Heart right ventricle (tissue), 16 donors: ENCODE results near the gene SH3PXD2B. TPM values are rescaled to one million over a fixed set of nuclear protein-coding genes. Genes with fewer than 3 reads are reported as not detected.

Experiments
- ATAC-seq, 8 donors: fragments of 200-7000 bp; cut with Tn5 transposase; one replicate each; pipeline ENCODE4 v1.9.1; 2020; ENCODE audit warnings: mild to moderate bottlenecking in 8 of 8, moderate library complexity in 8 of 8, moderate number of reproducible peaks in 1 of 8
- DNase-seq, 2 donors: peaks; one replicate each; pipeline ENCODE4 v3.0.0-alpha.2; 2020
- H3K27ac ChIP-seq, 10 donors: fragments of 200-600 bp; sonication (generic) in 2 of 10; one replicate each; pipeline versions ENCODE4 v1.5.0 to v1.8.0; 2020 to 2022; ENCODE audit warnings: mild to moderate bottlenecking in 3 of 10
- H3K27me3 ChIP-seq, 7 donors: fragments of 200-600 bp; one replicate each; pipeline ENCODE4 v1.8.0; 2021 to 2022; ENCODE audit warnings: mild to moderate bottlenecking in 2 of 7
- H3K36me3 ChIP-seq, 9 donors: fragments of 200-600 bp; sonication (generic) in 1 of 9; one replicate each; pipeline versions ENCODE4 v1.5.0 to v1.8.0; 2020 to 2022; ENCODE audit warnings: mild to moderate bottlenecking in 2 of 9
- H3K4me1 ChIP-seq, 9 donors: fragments of 200-600 bp; sonication (generic) in 1 of 9; one replicate each; pipeline versions ENCODE4 v1.5.0 to v1.8.0; 2020 to 2022; ENCODE audit warnings: mild to moderate bottlenecking in 4 of 9
- H3K4me3 ChIP-seq, 10 donors: fragments of 200-600 bp; sonication (generic) in 2 of 10; one replicate each; pipeline versions ENCODE4 v1.5.0 to v1.8.0; 2020 to 2022; ENCODE audit warnings: mild to moderate bottlenecking in 7 of 10, moderate library complexity in 2 of 10
- H3K9me3 ChIP-seq, 11 donors: fragments of 200-600 bp in 10 of 11; sonication (generic) in 2 of 11; one replicate each; pipeline versions ENCODE4 v1.5.0 to v1.8.0; 2013 to 2022; ENCODE audit warnings: mild to moderate bottlenecking in 2 of 11, control low read depth in 1 of 11, moderate library complexity in 1 of 11
- WGBS, 2 donors: extraction: QIAGEN DNeasy Blood & Tissue Kit; methylation state at CpG; one replicate each; pipeline ENCODE4 v1.1.7; 2013; ENCODE audit warnings: inconsistent platforms in 1 of 2; 5-methylcytosine and 5-hydroxymethylcytosine counted together
- intact Hi-C, 10 donors: fragments of 100-400 bp; cut with DNase I; formaldehyde crosslinking; loops; one replicate each; pipeline versions ENCODE4 v1.11.1 to v1.14.2; 2022
- polyA plus RNA-seq, 2 donors: library from polyadenylated mRNA; stranded (reverse); fragments of 200-250 nt; gene quantifications; one replicate each; pipeline ENCODE4 v1.2.3, GENCODE V29; 2013
- total RNA-seq, 10 donors: library from RNA; stranded (reverse); fragmentation: NEBNext Ultra II Directional in 3 of 10; extraction: Animal tissue kit (Norgen Biotek cat#: 25700) in 3 of 10; gene quantifications; one replicate each; pipeline versions ENCODE4 v1.2.1 to v1.2.4, GENCODE V29; 2021 to 2023
- TF ChIP-seq, protein P1 (sequence below), 9 donors: fragments of 200-600 bp; sonication (generic) in 2 of 9; IDR thresholded peaks; one replicate each; pipeline versions ENCODE4 v1.5.0 to v1.8.0; 2021 to 2022; ENCODE audit warnings: antibody characterized with exemption in 9 of 9, mild to moderate bottlenecking in 5 of 9, moderate library complexity in 1 of 9
- donor health status: Arrhythmogenic right ventricular cardiomyopathy.
- donor health status: ischemic (EF 13 %, LVEDD 7.1; RV severe dilation, severe dysfunction).
- donor health status: healthy with polysubstance abuse.
- donor health status: DM: no; HTN: yes; CAD: no.
- donor health status: DM: no; HTN: no; CAD: no.
- donor health status: ischemic (EF 25% LVEDD 6.9; RV normal size, moderate dysfunction).
- donor health status: ischemic (EF 25% LVEDD 5.7; RV mildly dilated, moderate dysfunction).
- donor health status: healthy.
- donor health status: DM: yes; HTN: yes; CAD: no.
- donor health status: Ischemic cardiomyopathy.
- donor health status: ischemic (EF 35%, LVEDD 5.7; RV mildly dilated, moderate dysfunction).
- donor health status: nonischemic (EF 11% LVEDD 7.7; RV severe dilation, severe dysfunction).
- donor health status: DM: yes; HTN: yes; CAD: no.
- donor health status: PGD.
- donor health status: ischemic (EF 29% LVEDD 5.4; RV normal size, mild dysfunction).
- donor health status: nonischemic (EF 23%, LVEDD 6.1; RV moderate dilation, normal function).

SH3PXD2B gene
- total and polyA plus RNA-seq, 12 donors = 1.8 to 12.5 (median 5.5) TPM

DNA sequence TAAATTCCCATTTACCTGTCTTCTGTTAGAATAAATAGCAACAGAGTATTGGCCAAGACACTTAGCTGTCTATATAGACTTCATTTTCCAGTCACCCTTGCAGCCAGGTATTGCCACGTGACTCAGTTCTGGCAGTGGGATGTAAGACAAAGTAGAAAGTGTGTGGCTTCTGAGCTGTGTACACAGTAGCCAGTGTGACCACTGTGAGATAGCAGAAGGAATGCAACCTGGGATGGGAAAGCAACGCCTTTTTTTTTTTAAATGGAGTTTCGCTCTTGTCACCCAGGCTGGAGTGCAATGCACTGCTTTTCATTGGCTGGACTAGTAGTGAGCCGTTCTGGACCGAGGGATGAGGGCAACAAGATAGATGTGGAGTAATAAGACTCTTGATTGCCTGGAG, 106.2 kb downstream of the SH3PXD2B start:
- WGBS, 2 donors = 91 to 92% methylated on average over 5 of the region's 5 CpGs
- H3K36me3 ChIP-seq = peaks cover 0 to 96% (median 9%) of the 10 kb centered on the region in 9 donors
- H3K27ac ChIP-seq = no peak overlapping the region

DNA sequence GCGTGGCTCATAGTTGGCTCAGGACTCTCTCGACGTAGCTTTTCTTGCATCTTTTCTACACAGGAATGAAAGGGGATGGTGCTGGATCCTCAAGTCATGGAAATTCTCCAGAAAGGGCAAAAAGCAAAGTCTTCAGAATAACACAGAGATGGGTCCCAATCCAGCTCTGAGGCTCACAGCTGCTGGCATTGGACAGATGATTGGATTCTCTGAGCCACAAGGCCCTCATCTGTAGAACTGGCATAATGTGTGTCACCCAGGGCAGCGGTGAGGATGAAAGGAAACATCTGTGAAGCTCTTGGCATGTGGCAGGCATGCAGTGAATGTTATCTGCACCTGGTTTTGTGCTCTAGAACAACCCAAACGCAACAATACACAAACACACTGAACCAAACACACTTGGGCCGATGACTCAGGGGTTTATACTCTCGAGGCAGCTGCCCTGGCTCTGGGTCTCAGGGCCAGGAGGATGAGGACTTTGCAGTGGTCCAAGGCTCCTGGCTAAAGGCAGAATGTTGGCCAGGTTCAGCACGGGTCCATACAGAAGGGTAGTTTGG, 106.8 kb downstream of the SH3PXD2B start:
- no peaks in the 10 kb centered on the region for H3K27me3 ChIP-seq
- H3K9me3 ChIP-seq = no peaks in the 10 kb centered on the region
- WGBS, 2 donors = 79 to 84% methylated on average over 8 of the region's 8 CpGs
- peak in 2 of 8 donors; percentile 25 to 32 for ATAC-seq
- intact Hi-C loops = no loop called here
- DNase-seq = no peak
- no peak overlapping the region for H3K27ac ChIP-seq
- peaks cover 0 to 97% (median 4%) of the 10 kb centered on the region in 9 donors for H3K36me3 ChIP-seq
- TF ChIP-seq, protein P1, sequence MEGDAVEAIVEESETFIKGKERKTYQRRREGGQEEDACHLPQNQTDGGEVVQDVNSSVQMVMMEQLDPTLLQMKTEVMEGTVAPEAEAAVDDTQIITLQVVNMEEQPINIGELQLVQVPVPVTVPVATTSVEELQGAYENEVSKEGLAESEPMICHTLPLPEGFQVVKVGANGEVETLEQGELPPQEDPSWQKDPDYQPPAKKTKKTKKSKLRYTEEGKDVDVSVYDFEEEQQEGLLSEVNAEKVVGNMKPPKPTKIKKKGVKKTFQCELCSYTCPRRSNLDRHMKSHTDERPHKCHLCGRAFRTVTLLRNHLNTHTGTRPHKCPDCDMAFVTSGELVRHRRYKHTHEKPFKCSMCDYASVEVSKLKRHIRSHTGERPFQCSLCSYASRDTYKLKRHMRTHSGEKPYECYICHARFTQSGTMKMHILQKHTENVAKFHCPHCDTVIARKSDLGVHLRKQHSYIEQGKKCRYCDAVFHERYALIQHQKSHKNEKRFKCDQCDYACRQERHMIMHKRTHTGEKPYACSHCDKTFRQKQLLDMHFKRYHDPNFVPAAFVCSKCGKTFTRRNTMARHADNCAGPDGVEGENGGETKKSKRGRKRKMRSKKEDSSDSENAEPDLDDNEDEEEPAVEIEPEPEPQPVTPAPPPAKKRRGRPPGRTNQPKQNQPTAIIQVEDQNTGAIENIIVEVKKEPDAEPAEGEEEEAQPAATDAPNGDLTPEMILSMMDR (IDR thresholded peaks at IDR 0.05) = no peak
- H3K4me3 ChIP-seq = no peak overlapping the region
- H3K4me1 ChIP-seq = no peaks in the 10 kb centered on the region

More for the DNA sequence above, 106.2 kb downstream of the SH3PXD2B start:
- Histone ChIP-seq H3K4me3 (no peak overlapping the region), H3K27me3 (no peaks in the 10 kb centered on the region), H3K9me3 (no peaks in the 10 kb centered on the region), H3K4me1 (no peaks in the 10 kb centered on the region)
- intact Hi-C loops = no loop called here
- DNase-seq (no peak), ATAC-seq (no peak)
- TF ChIP-seq, protein P1 (IDR thresholded peaks at IDR 0.05) = no peak

- ATAC-seq (no peak), DNase-seq (no peak)
- intact Hi-C loops = no loop called here
- TF ChIP-seq, protein P1 (IDR thresholded peaks at IDR 0.05) = no peak
- no peak overlapping the region for H3K27ac ChIP-seq
- peaks cover 0 to 97% (median 0%) of the 10 kb centered on the region in 9 donors for H3K36me3 ChIP-seq
- no peaks in the 10 kb centered on the region for H3K27me3 ChIP-seq
- H3K9me3 ChIP-seq = no peaks in the 10 kb centered on the region
- WGBS, 2 donors = 86 to 91% methylated on average over 11 of the region's 11 CpGs
- H3K4me1 ChIP-seq = no peaks in the 10 kb centered on the region
- no peak overlapping the region for H3K4me3 ChIP-seq
Measured at GRCh38 chr5:172345881-172346280, 108.4 kb downstream of the SH3PXD2B start.

- intact Hi-C loops = no loop called here
- WGBS, 2 donors = 83 to 88% methylated on average over 3 of the region's 3 CpGs
- Histone ChIP-seq H3K4me1 (no peaks in the 10 kb centered on the region), H3K36me3 (peaks cover 0 to 97% (median 0%) of the 10 kb centered on the region in 9 donors), H3K4me3 (no peak overlapping the region), H3K9me3 (no peaks in the 10 kb centered on the region), H3K27me3 (no peaks in the 10 kb centered on the region), H3K27ac (no peak overlapping the region)
- DNase-seq = no peak
- TF ChIP-seq, protein P1 (IDR thresholded peaks at IDR 0.05) = no peak
- ATAC-seq = no peak
Measured at GRCh38 chr5:172344855-172345409, 109.4 kb downstream of the SH3PXD2B start.
